ES-I3 (cell line): ENCODE results near the gene SLC25A29.
"Not testable (repeated sequence)": the region's sequence is repeated elsewhere in the genome, so short reads cannot be mapped to it uniquely, and the experiment has no call there.

Experiments used
- H3K36me3 ChIP-seq: 2 replicates; pipeline ENCODE4 v1.6.1; 2013; ENCODE audit warnings: mild to moderate bottlenecking, low read length, control low read depth, moderate library complexity; ENCODE audit not compliant: insufficient read depth
- H3K4me1 ChIP-seq: 2 replicates; pipeline ENCODE4 v1.6.1; 2013; ENCODE audit warnings: mild to moderate bottlenecking, control low read depth, low read length; ENCODE audit not compliant: insufficient read depth
- H3K9ac ChIP-seq: 2 replicates; pipeline ENCODE4 v1.6.1; 2013; ENCODE audit warnings: low read depth, mild to moderate bottlenecking, low read length, moderate library complexity
- H3K9me3 ChIP-seq: 2 replicates; pipeline ENCODE4 v1.6.1; 2013; ENCODE audit warnings: mild to moderate bottlenecking, low read length, moderate library complexity; ENCODE audit not compliant: control insufficient read depth, insufficient read depth

SLC25A29 gene

DNA sequence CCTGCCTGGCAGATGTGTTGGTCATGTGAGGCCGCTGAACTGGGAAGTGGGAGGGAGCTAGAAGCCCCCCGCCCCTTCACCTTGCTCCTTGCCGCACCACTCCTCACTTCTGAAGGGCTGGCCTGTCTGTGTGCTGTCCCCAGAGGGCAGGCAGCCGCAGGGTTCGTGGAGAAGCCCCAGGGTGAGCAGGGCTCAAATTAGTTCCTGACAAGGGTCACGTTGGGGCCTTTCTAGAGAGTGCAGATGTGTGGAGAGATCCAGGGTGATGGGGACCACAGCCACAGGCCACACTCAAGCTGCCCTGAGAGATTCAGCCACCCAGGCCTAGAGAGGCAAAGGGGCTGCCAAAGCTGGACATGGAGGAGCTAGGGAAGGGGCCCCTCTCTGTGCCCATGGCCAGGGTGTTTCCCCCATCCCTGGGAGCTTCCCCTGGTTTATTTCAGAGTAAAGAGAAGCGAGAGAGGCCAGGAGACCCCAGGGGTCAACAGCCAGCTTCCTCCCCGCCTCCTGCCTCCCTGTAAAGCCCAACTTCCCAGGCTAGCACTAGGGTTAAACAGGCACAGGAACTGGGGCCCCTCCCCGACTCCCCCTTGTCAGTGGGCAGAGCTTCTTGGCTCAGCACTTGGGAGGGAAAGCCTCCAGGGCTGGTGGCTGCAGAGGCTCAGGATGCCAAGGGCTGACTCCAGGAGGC is 16.2 kb downstream of the SLC25A29 start:
- Histone ChIP-seq H3K36me3 (peaks cover 4% of the 10 kb centered on the region; the same call in 1 of the 2 replicates), H3K9me3 (no peaks in the 10 kb centered on the region), H3K9ac (no peak overlapping the region), H3K4me1 (peaks cover 5% of the 10 kb centered on the region; the same call in 1 of the 2 replicates)

- Histone ChIP-seq H3K36me3 (peaks cover 4% of the 10 kb centered on the region; the same call in 1 of the 2 replicates), H3K9ac (no peak overlapping the region), H3K4me1 (peaks cover 12% of the 10 kb centered on the region; the same call in 1 of the 2 replicates), H3K9me3 (no peaks in the 10 kb centered on the region)
Measured at GRCh38 chr14:100288382-100289185, 17.7 kb downstream of the SLC25A29 start.

DNA sequence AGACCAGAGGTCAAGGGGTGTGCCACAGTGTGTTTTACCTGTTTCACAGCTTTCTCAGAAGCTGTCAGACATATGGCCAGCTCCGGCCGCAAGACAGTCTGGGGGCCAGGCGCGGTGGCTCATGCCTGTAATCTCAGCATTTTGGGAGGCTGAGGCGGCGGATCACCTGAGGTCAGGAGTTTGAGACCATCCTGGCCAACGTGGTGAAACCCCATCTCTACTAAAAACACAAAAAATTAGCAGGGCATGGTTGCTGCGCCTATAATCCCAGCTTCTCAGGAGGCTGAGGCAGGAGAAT is 18.3 kb downstream of the SLC25A29 start:
- not testable (repeated sequence) for H3K9me3 ChIP-seq, H3K36me3 ChIP-seq, H3K9ac ChIP-seq
- peaks cover 12% of the 10 kb centered on the region; the same call in 1 of the 2 replicates for H3K4me1 ChIP-seq

DNA sequence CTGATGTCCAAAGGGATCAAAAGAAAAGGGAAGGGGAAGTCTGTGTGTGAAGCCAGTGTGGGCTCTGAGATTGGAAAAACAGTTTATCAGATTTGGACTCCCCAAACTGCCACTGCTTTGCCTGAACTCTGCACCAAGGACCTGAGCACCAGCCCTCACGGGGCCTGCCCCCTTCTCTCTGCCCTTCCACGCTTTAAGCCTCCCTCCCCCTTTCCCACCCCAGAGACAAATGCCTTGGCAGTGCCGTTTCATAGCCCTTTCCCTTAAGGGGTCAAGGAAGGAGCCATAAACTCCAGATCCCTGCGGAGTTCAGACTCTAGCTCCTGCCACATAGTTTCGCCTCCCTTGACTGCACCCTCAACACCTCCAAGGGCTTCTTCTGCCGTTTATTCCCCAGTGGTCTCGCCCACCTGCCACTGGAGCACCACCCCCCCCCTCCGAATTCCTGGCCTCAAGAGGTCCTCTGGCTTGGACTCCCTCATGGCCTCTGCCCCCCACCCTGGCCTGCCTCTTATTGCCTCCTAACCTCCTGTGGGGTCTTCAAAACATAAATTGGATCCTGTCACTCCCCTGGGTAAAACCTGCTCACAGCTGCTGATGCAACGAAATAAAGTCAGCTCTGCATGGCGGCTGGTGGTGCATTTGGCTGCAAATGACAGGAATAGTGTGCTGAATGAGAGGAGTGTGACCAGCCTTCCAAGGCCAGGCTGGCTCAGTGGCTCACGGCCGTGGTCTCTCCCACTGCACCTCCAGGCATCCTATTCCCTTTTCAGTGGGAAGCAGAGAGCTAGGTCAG is 18.8 kb downstream of the SLC25A29 start:
- Histone ChIP-seq H3K9ac (no peak overlapping the region), H3K4me1 (peaks cover 12% of the 10 kb centered on the region; the same call in 1 of the 2 replicates), H3K9me3 (no peaks in the 10 kb centered on the region), H3K36me3 (peaks cover 4% of the 10 kb centered on the region; the same call in 1 of the 2 replicates)

DNA sequence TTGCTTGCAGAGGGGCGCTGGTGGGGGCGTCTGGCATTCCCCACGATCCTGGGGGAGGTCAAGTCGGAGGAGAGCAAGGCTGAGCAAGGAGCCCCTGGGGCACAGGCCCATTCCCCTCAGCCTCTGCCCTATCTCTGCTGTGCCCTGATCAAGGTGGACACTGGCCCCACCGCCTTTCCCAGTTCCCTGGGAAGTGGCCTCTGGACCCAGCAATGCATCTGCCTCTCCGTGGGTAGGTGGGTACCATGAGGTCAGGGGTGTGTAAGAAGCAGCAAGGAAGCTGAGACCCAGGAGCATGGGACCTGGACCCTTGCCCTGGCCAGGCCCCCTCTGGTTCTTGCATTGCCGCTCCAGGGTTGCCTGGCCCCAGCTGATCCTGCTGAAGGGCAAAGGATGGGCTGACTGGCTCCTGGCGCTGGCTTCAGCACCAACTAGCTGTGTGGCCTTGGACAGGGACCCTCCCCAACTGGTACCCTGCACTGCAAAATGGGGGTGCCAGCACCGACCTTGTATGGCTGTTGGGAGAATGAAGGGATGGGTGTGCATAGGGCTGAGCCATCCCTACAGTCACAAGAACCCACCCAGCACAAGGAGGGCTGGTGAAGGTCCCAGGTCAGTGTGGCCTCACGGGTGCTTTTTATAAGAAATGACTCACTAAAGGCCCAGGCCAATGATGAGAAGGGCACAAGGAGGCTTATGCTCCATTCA is 19.6 kb downstream of the SLC25A29 start:
- no peak overlapping the region for H3K9ac ChIP-seq
- H3K4me1 ChIP-seq, result peaks cover 12% of the 10 kb centered on the region; the same call in 1 of the 2 replicates
- H3K36me3 ChIP-seq, result peaks cover 4% of the 10 kb centered on the region; the same call in 1 of the 2 replicates

DNA sequence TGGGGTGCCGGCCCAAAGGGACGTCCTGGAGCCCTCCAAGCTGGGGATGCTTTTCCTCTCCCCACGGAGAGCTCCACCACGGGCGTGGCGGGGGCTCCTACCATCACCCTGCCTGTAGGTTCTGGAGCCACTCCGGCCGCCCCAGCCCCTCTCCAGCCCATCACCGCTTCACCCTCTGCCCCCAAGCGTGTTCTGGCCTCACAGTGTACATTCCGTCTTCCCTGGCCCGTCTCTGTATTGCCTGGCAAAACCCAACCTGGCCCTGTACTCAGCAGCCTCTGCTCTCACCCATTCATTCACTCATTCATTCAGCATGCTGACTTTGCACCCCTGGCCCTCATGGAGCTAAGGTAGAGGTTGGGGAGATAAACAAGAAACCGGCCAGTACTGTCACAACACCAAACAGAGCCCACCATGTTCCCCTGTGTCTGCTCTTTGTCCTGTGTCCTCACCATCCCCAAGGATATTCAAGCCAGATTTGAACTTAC is 20.3 kb downstream of the SLC25A29 start:
- Histone ChIP-seq H3K4me1 (peaks cover 12% of the 10 kb centered on the region; the same call in 1 of the 2 replicates), H3K9me3 (no peaks in the 10 kb centered on the region), H3K9ac (peak overlapping the region; percentile 84; the same call in 1 of the 2 replicates), H3K36me3 (peaks cover 2% of the 10 kb centered on the region; the same call in 1 of the 2 replicates)

More for the DNA sequence above, 19.6 kb downstream of the SLC25A29 start:
- no peaks in the 10 kb centered on the region for H3K9me3 ChIP-seq

DNA sequence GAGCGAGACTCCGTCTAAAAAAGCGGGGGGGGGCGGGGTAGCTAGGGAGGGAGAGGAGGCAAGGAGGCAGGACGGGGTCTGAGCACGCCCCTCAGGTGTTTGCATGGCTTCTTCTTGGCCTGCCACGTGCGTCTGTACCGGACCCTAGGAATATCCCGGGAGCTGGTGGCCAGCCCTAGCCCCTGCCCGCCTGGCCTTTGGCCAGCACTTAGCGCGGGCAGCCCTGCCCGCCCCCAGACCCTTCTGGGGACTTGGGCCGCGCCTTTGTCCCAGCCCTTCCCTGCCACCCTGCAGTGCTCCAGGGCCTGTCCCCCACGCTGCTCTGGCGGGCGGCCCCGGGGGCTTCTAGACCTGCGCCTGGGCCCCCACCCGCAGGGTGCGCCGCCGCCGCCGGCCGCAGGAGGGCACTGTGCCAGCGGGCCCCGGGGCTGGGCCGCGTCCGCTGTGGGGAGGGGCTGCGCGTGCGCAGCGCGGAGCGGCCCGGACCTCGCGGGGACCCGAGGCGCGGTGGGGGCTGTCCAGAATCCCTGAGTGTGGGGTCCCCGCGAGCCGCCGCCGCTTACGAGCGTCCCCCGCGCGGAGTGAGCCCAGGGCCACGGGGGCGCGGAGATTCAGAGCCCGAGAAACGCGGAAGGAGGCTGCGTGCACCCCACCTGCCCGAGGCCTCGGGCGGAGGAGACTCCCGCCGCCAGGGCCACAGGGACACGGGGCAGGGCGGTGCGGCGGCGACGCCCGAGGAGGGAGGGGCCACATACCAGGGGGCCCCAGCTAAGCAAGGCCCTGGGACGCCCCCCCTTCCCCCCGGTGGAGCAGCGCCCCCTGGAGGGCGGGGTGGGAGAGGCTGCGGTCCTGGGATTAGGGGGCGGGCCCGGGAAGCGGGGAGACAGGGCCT is 21.0 kb downstream of the SLC25A29 start:
- Histone ChIP-seq H3K9me3 (no peaks in the 10 kb centered on the region), H3K4me1 (peaks cover 12% of the 10 kb centered on the region; the same call in 1 of the 2 replicates), H3K36me3 (no peaks in the 10 kb centered on the region), H3K9ac (peak overlapping the region; percentile 84)

DNA sequence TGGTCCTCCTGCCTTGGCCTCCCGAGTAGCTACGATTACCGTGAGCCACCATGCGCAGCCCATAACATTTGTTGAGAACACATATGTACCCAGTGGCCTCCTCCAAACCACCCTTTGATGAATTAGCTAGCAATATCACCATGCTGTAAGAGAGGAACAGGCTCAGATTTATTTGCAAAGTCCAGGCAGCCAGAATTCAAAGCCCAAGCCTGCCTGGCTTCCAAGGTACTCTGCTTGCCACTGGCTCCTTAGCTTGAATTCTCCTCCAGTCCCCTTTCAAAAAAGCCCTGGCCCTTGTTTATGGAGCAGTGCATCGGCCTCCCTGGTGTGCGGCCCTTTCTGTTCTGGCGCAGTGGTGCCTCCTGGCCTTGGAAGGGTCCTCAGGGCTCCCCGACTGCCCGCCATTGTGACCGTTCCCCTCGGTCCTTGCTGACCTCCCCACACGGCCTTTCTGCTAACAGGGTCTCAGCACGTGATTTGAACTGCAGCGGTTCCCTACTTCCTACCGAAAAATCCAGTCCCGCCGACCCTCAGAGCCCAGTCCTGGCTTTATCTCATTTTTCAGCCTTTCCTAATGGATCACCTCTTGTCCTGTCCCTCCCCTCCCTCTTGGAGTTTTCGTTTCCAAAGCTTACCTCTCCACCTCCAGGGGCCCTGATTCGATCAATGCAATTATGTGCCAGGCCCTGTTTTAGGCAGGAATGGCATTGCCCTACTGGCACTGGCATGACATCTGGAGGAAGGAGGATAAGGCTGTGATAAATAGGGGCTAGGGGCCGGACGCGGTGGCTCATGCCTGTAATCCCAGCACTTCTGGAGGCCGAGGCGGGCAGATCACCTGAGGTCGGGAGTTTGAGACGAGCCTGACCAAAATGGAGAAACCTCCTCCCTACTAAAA is 22.0 kb downstream of the SLC25A29 start:
- Histone ChIP-seq H3K4me1 (peaks cover 14% of the 10 kb centered on the region; the same call in 1 of the 2 replicates), H3K36me3 (no peaks in the 10 kb centered on the region), H3K9ac (peak overlapping the region; percentile 84), H3K9me3 (no peaks in the 10 kb centered on the region)

DNA sequence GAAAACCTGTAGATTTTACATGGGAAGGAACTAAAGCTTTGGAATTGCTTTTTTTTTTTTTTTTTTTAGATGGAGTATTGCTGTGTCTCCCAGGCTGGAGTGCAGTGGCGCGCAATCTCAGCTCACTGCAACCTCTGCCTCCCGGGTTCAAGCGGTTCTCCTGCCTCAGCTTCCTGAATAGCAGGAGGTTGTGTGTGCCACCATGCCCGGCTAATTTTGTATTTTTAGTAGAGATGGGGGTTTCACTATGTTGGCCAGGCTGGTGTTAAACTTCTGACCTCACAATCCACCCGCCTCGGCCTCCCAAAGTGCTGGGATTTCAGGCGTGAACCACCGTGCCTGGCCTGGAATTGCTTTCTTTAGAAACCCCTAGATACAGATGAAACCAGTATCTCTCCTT is 22.8 kb downstream of the SLC25A29 start:
- H3K9ac ChIP-seq, H3K36me3 ChIP-seq, H3K9me3 ChIP-seq: not testable (repeated sequence)
- H3K4me1 ChIP-seq, result peaks cover 18% of the 10 kb centered on the region; the same call in 1 of the 2 replicates

- no peaks in the 10 kb centered on the region for H3K9me3 ChIP-seq
- no peaks in the 10 kb centered on the region for H3K36me3 ChIP-seq
- peaks cover 18% of the 10 kb centered on the region; the same call in 1 of the 2 replicates for H3K4me1 ChIP-seq
- H3K9ac ChIP-seq, result no peak overlapping the region
Measured at GRCh38 chr14:100282766-100283419, 23.4 kb downstream of the SLC25A29 start.

GRCh38 chr14:100282083-100282350 is 24.2 kb downstream of the SLC25A29 start:
- H3K36me3 ChIP-seq, result no peaks in the 10 kb centered on the region
- no peaks in the 10 kb centered on the region for H3K9me3 ChIP-seq
- H3K9ac ChIP-seq, result no peak overlapping the region
- peaks cover 18% of the 10 kb centered on the region; the same call in 1 of the 2 replicates for H3K4me1 ChIP-seq
